ENCODE data around the gene CMSS1.

The CMSS1 gene

GRCh38 chr3:99920481-99921376 lies 103.1 kb downstream of the CMSS1 start:
- peak in 25 of 42 donors; percentile 5 to 76 (median 32) for DNase-seq
- intact Hi-C loops (cut with DNase I), result no loop called here

- DNase-seq, result no peak
- intact Hi-C loops (cut with DNase I), result no loop called here
These were observed 103.7 kb downstream of the CMSS1 start for GRCh38 chr3:99921377-99921695.

DNA sequence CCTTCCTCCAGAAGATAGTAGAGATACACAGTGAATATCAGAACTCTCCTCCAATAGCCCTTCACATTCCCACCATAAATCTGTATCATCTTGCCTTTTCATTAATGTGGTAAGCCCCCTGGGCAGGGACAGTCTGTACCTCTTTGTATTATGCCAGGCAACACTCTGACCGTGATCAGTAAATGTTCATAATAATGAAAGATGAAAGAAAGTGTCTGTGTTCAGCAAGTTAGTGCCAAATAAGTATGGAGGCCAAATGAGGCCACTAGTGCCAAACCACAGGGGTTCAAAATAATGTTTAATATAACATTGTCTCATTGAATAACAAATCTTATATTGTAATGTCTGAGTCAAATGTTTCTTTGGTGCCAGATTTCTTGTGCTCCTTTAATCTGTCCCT lies 104.3 kb downstream of the CMSS1 start:
- intact Hi-C loops (cut with DNase I), result no loop called here
- no peak for DNase-seq

DNA sequence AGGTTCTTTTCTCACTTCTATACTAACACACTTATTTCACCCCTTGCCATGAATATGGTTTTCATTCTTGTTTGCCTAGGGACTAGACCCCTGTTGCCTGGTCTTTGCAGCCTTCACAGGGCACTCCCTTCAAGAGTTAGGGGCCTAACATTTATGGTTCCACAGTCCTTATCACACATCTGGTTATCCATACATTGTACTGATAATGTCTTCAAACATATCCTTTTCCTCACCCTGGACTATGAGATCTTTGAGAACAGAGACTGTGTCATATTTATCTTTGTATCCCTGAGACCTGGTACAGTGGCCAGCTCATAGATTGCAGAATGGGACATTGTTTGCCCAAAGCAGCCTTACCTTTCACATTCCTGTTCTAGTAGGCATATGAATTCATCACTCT lies 106.2 kb downstream of the CMSS1 start:
- DNase-seq, result no peak
- intact Hi-C loops (cut with DNase I), result no loop called here

DNA sequence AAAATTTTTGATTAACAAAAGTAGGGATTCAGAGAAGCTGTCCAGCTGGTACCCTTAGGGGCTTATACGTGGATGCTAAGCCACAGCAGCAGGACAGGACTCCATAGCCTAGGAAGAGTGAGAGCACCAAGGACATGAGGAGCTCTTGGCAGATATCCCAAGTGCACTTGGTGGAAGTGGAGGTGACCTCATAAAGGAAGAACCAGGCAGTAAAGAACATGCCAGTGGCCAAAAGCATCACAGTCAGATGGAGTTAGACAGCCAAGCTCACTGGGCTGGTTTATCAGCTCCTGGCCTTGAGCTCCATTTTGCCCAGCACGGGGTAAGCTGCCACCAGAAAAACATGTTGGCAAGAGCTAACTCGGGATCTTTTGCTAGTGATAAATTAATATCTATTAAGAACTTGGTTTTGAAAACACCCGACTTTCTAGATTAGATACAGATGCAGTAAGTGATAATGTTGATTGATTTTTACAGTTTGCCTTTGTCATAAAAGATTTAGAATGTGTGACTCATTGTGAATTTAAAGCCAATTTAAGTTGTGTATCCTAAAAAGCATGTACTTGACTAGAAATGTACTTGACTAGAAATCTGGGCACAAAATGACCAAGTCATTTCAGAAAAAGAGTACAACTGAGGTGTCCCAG lies 108.0 kb downstream of the CMSS1 start:
- DNase-seq, result no peak
- intact Hi-C loops (cut with DNase I), result no loop called here

- intact Hi-C loops (cut with DNase I), result no loop called here
These were observed 110.2 kb downstream of the CMSS1 start for GRCh38 chr3:99927671-99928457.

DNA sequence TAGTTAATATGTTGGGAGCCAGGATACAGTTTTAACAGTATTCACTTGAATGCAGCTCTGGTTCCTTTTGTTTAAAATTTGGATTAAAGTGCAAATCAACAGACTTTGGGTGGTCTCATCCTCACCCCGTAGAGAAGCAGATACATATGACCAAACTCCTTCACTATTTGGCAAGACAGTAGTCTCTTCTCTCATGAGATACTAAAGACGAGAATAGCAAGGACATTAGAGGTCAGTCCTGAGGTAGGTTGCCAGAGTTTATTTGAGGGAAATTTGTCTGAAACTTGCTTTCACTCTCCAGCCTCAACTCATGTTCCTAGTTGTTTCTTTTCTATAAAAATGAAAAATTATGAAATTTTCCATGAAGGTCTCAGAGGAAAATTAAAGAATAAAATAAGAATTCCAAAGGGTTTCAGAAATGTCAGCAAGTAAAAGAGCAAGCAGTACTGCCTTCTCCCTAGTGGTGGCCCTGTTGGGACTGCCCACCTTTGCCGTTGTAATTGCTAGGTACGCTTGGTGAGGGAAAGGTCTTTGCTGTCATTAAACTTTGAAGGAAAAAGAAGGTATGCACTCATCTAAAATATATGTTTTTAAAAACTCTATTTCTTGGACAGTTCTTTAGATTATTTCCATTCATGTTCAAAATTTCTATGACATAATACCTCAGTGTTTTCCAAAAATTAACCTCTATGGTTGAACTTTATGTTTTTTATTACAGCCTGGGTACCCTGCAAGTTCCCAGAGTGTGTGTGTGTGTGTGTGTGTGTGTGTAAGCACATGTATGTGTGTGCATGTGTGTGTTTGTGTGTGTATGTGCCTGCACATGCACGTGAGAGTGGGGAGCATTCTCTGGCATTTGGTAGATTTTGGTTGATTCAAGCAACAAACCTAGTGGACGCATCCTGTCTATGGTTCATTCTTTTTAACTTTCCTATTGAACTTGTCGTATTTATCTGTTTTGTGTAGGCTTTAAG lies 111.4 kb downstream of the CMSS1 start:
- intact Hi-C loops (cut with DNase I), result no loop called here

More at GRCh38 chr3:99927671-99928457, 110.2 kb downstream of the CMSS1 start:
- DNase-seq, result no peak

GRCh38 chr3:99929745-99930139 lies 112.1 kb downstream of the CMSS1 start:
- peak in 1 of 42 donors; percentile 6 for DNase-seq
- intact Hi-C loops (cut with DNase I), result no loop called here

More for the DNA sequence above, 111.4 kb downstream of the CMSS1 start:
- DNase-seq, result no peak

GRCh38 chr3:99931059-99931458 lies 113.4 kb downstream of the CMSS1 start:
- intact Hi-C loops (cut with DNase I), result no loop called here

DNA sequence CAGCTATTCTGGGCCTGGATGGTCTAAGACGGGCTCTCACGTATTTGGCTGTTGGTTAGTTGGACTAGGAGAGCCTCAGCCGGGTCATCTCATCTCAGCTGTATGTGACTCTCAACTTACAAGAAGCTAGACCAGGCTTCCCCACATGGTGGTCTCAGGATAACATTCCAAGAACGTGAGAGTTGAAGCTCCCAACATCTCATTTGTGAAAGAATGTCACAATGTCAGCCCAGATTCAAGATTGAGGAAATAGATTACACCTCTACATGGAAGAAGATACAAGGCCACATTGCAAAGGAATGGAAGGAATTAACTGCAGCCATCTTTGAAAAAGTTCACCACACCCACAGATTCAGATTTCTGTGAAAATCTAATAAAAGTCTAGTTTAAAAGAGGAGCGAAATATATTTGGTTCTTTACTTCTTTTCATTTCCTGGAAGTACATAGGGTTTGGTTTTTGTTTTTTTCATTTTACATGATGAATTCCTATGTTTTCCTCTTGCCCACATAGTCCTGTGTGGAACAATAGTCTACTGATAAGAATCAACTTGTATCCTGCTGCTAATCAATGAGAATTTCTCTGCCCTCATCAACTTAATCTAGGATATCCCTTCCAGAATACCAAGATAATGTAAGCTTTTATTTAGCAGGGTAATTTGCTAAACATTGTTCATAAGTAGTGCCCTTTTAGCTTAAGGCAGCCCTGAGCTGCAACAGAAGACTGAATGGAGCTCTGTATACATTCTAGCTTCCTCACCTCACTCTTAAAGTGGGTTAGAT lies 116.5 kb downstream of the CMSS1 start:
- intact Hi-C loops (cut with DNase I), result no loop called here
- no peak for DNase-seq

More at GRCh38 chr3:99931059-99931458, 113.4 kb downstream of the CMSS1 start:
- no peak for DNase-seq

GRCh38 chr3:99934975-99935797 lies 117.5 kb downstream of the CMSS1 start:
- DNase-seq, result no peak
- intact Hi-C loops (cut with DNase I), result no loop called here

GRCh38 chr3:99938270-99938911 lies 120.7 kb downstream of the CMSS1 start:
- intact Hi-C loops (cut with DNase I), result no loop called here
- DNase-seq, result no peak

DNA sequence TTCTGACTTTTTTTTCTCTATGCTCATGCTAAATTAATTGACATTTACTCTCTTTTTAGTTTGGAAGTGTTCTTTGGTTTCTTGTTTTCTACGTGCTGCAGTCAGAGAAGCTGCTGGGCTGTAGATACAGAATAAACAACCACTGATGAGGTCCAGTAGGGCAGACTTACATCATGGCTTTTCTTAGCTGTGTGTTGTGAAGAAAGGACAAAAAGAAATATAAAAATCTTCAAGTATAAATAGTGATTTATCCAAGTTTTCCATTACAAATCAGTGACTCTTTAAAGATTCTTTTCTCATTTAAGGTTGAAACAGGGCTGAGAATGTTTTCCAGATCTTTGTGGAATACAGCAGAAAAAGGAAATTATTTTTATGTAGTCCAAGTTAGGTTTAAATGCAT lies 122.2 kb downstream of the CMSS1 start:
- intact Hi-C loops (cut with DNase I), result no loop called here
- DNase-seq, result no peak

DNA sequence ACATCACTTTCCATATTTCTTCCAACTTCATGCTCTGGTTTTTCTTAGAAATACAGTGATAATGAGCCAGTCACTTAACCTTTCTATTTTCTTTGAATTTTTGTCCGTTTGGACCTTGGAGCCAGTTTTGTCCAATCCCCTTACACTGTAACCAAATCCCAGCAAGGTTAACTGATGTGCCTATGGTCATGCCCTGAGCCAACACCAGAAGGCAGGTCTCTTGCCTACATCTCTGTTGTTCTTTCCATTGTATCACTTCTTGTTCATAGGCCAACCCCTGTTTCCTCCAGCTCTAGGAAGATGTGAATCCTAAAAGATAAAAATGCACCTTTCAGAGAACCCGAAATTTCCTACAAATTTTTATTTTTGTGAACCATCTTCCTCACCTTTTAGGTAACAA lies 122.7 kb downstream of the CMSS1 start:
- intact Hi-C loops (cut with DNase I), result no loop called here
- DNase-seq, result no peak

GRCh38 chr3:99941211-99941610 lies 123.5 kb downstream of the CMSS1 start:
- intact Hi-C loops (cut with DNase I), result no loop called here
- DNase-seq, result no peak

DNA sequence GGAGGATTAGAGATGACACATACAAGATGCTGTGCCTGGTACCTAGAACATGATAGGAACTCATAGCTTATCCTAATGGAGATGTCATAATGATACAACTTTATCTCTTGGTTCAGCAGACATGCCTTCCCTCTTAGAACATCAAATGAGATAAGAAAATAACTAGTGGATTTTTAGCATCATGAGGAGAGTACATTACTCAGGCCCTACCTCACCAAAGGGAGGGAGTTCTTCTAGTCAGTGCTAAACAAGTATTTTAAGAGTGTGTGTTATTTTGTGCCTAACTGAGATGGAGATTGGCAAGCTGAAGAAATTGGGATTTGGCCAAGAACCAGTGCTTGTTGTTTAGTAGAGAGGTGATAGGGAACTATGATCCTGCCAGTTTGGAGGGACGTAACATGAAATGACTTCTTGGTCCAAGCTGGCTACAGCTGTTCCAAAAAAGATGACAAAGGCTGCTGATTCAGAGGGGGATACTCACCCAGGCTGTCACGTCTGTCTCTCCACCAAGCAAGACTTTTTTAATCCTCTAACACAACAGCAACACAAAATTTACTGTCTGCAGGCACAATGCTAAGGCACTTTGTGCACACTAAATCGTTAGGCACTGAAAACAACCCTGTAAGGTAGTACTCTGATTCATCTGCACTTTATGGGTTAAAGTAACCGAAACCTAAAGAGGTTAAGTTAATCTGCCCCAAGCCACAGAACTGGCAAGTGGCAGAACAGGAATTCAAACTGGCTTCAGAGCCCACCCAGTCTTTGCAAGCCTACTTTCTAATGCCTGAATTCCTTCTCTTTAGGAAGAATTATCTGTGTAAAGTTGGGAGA lies 126.5 kb downstream of the CMSS1 start:
- intact Hi-C loops (cut with DNase I), result no loop called here
- DNase-seq, result no peak

Data from head of caudate nucleus (tissue), 42 donors.